ENCODE measurements around the gene CXCL16. TPM values are rescaled to one million over a fixed set of nuclear protein-coding genes. Genes with fewer than 3 reads are reported as not detected.

Gene CXCL16
- total and polyA plus RNA-seq, 12 donors, result 2.4 to 50.1 (median 36.2) TPM

DNA sequence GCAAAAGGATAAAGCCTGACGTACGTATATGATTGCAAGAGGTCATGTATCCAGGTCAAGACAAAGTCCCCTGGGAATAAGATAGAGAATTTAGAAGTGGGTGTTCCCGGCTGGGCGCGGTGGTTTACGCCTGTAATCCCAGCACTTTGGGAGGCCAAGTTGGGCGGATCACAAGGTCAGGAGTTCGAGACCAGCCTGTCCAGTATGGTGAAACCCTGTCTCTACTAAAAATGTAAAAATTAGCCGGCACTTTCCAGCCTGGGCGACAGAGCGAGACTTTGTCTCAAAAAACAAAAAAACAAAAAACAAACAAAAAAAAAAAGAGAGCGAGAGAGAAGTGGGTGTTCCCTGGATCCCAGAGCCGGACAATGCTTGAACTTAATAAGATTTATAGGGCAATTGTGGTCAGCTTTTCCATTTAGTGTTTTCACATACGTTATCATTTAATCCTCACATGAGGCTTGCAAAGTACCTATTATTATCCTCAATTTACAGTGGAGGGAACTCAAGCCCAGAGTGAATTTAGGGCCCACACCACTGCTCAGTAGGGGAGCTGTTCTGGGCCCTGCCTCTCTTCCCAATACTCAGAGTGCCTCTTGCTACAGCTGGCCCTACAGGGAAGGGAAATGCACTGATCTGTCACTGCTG, 48.6 kb upstream of the CXCL16 start:
- H3K27ac ChIP-seq, result no peak overlapping the region
- intact Hi-C loops (cut with DNase I), result loop anchor here (2.0 to 10.0 kb wide), 3 partner anchors 53 to 103 kb away; partner anchors contain the start of genes CXCL16 (in 1 of the 2), MED11 (in 1 of the 2) and ZMYND15 (in 1 of the 2)
- H3K4me1 ChIP-seq (replicated peaks in 1 of 2), result peaks cover 4 to 44% of the 10 kb centered on the region in 2 donors
- WGBS, 4 donors, result 78 to 79% (median 79%) methylated on average over 14 of the region's 14 CpGs
- DNase-seq, result no peak
- H3K36me3 ChIP-seq (replicated peaks in 1 of 2), result no peaks in the 10 kb centered on the region
- no peak for TF ChIP-seq POLR2A (IDR thresholded peaks at IDR 0.05)
- TF ChIP-seq, protein P1, sequence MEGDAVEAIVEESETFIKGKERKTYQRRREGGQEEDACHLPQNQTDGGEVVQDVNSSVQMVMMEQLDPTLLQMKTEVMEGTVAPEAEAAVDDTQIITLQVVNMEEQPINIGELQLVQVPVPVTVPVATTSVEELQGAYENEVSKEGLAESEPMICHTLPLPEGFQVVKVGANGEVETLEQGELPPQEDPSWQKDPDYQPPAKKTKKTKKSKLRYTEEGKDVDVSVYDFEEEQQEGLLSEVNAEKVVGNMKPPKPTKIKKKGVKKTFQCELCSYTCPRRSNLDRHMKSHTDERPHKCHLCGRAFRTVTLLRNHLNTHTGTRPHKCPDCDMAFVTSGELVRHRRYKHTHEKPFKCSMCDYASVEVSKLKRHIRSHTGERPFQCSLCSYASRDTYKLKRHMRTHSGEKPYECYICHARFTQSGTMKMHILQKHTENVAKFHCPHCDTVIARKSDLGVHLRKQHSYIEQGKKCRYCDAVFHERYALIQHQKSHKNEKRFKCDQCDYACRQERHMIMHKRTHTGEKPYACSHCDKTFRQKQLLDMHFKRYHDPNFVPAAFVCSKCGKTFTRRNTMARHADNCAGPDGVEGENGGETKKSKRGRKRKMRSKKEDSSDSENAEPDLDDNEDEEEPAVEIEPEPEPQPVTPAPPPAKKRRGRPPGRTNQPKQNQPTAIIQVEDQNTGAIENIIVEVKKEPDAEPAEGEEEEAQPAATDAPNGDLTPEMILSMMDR (IDR thresholded peaks at IDR 0.05), result no peak
- no peaks in the 10 kb centered on the region for H3K9me3 ChIP-seq (replicated peaks in 1 of 3)
- peaks cover 12% of the 10 kb centered on the region for H3K27me3 ChIP-seq
- no peak overlapping the region for H3K4me3 ChIP-seq

GRCh38 chr17:4786516-4786915, 46.8 kb upstream of the CXCL16 start:
- no peak for DNase-seq
- H3K27ac ChIP-seq, result peak overlapping the region in 1 of 5 donors; percentile 29
- 14 to 39% (median 26%) methylated on average over 6 of the region's 6 CpGs for WGBS, 4 donors
- peak overlapping the region in 1 of 4 donors; percentile 36 for H3K4me3 ChIP-seq
- H3K36me3 ChIP-seq (replicated peaks in 1 of 2), result no peaks in the 10 kb centered on the region
- no peak for TF ChIP-seq POLR2A (IDR thresholded peaks at IDR 0.05)
- TF ChIP-seq, protein P1 (IDR thresholded peaks at IDR 0.05), result no peak
- intact Hi-C loops (cut with DNase I), result loop anchor here in 1 of 2 donors (10.0 kb wide), 1 partner anchor 52 kb away; the partner anchor contains the start of genes CXCL16, MED11 and ZMYND15
- peaks cover 4 to 44% of the 10 kb centered on the region in 2 donors for H3K4me1 ChIP-seq (replicated peaks in 1 of 2)
- peaks cover 24% of the 10 kb centered on the region for H3K27me3 ChIP-seq
- no peaks in the 10 kb centered on the region for H3K9me3 ChIP-seq (replicated peaks in 1 of 3)

DNA sequence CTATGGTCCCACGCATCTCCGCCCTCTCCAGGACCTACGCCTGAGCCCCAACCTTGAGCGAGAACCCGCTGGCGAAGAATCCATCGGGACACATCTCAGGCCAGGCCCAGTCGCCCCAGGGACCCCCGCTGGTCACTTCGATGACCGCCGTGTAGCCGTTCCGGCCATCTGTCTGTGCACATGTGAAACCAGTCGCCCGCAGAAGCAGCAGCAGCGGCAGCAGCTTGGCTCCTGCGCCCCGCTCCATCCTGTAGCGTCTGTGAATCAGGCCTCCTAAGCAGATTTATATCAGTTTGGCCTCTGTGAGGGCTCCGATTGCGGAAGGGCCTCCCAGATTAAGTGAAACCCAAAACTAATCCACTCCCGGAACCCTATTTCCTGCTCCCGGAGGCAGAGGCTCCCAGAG, 46.4 kb upstream of the CXCL16 start, which contains the start of gene VMO1:
TSS of gene VMO1 (minus strand) at position 259 of the 406 bp plus-strand sequence. CDS start at position 247, 12 bp downstream.
- Histone ChIP-seq H3K9me3 (replicated peaks in 1 of 3) (no peaks in the 10 kb centered on the region), H3K4me3 (peak within 1 kb of the TSS in 1 of 4 donors; percentile 36), H3K36me3 (replicated peaks in 1 of 2) (no peaks in the 10 kb centered on the region), H3K27me3 (peaks cover 24% of the 10 kb centered on the region), H3K4me1 (replicated peaks in 1 of 2) (peaks cover 4 to 44% of the 10 kb centered on the region in 2 donors), H3K27ac (peak within 1 kb of the TSS in 1 of 5 donors; percentile 29)
- intact Hi-C loops (cut with DNase I), result loop anchor here in 1 of 2 donors (10.0 kb wide), 1 partner anchor 51 kb away; the partner anchor contains the start of genes CXCL16, MED11 and ZMYND15
- TF ChIP-seq, protein P1 (IDR thresholded peaks at IDR 0.05), result no peak
- no peak for TF ChIP-seq POLR2A (IDR thresholded peaks at IDR 0.05)
- WGBS, 4 donors, result 7 to 13% (median 11%) methylated on average over 9 to 24 of the region's 24 CpGs
- peak in 3 of 7 donors; percentile 40 to 71 (median 47) for DNase-seq

DNA sequence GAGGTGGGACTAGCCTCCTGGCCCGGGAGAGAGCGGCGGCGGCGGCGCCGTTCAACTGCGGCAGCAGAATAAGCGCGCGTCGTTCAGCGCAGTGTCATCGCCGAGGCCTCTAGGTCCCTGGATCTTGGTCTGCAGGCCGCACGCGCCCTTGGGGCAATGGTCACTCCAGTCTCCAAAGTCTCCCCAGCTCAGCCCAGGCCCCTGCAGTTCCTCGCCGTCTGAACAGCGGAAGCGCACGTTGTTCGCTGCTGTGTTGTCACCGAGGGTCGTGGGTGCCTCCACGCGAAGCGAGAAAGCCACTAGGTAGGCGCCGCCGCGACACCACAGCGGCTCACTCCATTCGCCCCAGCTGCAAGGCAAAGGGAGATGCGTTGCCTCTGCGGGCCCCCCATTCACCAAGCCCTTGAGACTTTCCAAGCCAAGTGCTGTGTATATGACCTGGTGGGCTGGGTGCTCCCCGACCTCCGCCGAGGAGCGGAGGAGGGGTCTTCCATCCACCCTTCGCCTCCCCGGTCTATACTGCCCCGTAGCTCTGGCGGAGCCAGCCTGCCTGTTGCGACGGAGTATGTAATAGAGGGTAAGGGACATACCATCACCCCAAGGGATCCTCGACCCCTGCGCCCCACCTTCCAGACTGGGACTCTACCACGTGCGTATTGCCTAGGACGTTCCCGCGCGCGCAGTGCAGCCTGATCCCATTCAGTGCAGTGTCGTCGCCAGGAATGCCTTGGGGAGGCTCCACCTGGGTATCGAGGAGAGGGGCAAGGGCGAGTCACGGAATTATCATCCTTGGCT, 45.8 kb upstream of the CXCL16 start:
- H3K27me3 ChIP-seq, result peaks cover 25% of the 10 kb centered on the region
- 13 to 20% (median 16%) methylated on average over 22 to 61 of the region's 61 CpGs for WGBS, 4 donors

More for the DNA sequence above, 45.8 kb upstream of the CXCL16 start:
- H3K9me3 ChIP-seq (replicated peaks in 1 of 3), result no peaks in the 10 kb centered on the region
- TF ChIP-seq, protein P1 (IDR thresholded peaks at IDR 0.05), result no peak
- no peak for TF ChIP-seq POLR2A (IDR thresholded peaks at IDR 0.05)
- peaks cover under 1 to 41% of the 10 kb centered on the region in 2 donors for H3K4me1 ChIP-seq (replicated peaks in 1 of 2)
- intact Hi-C loops (cut with DNase I), result loop anchor here in 1 of 2 donors (10.0 kb wide), 1 partner anchor 51 kb away; the partner anchor contains the start of genes CXCL16, MED11 and ZMYND15
- peak overlapping the region in 1 of 4 donors; percentile 36 for H3K4me3 ChIP-seq
- H3K36me3 ChIP-seq (replicated peaks in 1 of 2), result no peaks in the 10 kb centered on the region
- H3K27ac ChIP-seq, result peak overlapping the region in 1 of 5 donors; percentile 29
- DNase-seq, result no peak
